PC-3 (cell line): Measurements from ENCODE around the gene SOX30. TPM values are rescaled to one million over a fixed set of nuclear protein-coding genes. Genes with fewer than 3 reads are reported as not detected.

Source experiments
- ATAC-seq: fragments of 200-7000 bp; cut with Tn5 transposase; 2 replicates; pipeline ENCODE4 v1.9.1; 2020; ENCODE audit warnings: mild to moderate bottlenecking, moderate library complexity
- BruUV-seq: library from RNA; stranded (reverse); fragments of 400-500 nt; replicated peaks from 2 replicates; lab custom pipeline; 2021; lab: Mats Ljungman, UMichigan
- CTCF ChIA-PET: fragments of 300-600 bp; sonication (Branson Sonifier 250); formaldehyde crosslinking; loops from one replicate; lab custom pipeline; 2022; ENCODE audit warnings: antibody characterized with exemption; lab: Charles Lee
- POLR2A ChIA-PET: fragments of 300-600 bp; sonication (Branson Sonifier 250); formaldehyde crosslinking; loops from one replicate; lab custom pipeline; 2022; ENCODE audit warnings: antibody characterized with exemption; ENCODE audit not compliant: unreplicated experiment; lab: Charles Lee
- DNase-seq: peaks from one replicate; pipeline ENCODE4 v3.0.0-alpha.2; 2015
- H2AFZ ChIP-seq: fragments of 300-600 bp; sonication (generic); 2 replicates; pipeline ENCODE4 v1.6.0; 2016; ENCODE audit warnings: antibody characterized with exemption, low read length
- H3F3A ChIP-seq: fragments of 300-600 bp; sonication (generic); one replicate; pipeline ENCODE4 v1.6.0; 2017; ENCODE audit warnings: antibody characterized with exemption, low read length, control low read depth, mild to moderate bottlenecking; ENCODE audit not compliant: unreplicated experiment
- H3K27ac ChIP-seq: fragments of 300-600 bp; sonication (generic); 2 replicates; pipeline ENCODE4 v1.5.1; 2016; ENCODE audit warnings: mild to moderate bottlenecking, low read length
- H3K27me3 ChIP-seq: fragments of 300-600 bp; sonication (generic); 2 replicates; pipeline ENCODE4 v1.6.1; 2016; ENCODE audit warnings: low read length, mixed read lengths
- H3K36me3 ChIP-seq: fragments of 300-600 bp; sonication (generic); 2 replicates; pipeline ENCODE4 v1.6.1; 2016; ENCODE audit warnings: low read depth, mixed run types, low read length, mixed read lengths
- H3K4me1 ChIP-seq: fragments of 300-600 bp; sonication (generic); 2 replicates; pipeline ENCODE4 v1.5.1; 2016; ENCODE audit warnings: low read length; ENCODE audit not compliant: insufficient read depth
- H3K4me2 ChIP-seq: fragments of 300-600 bp; sonication (generic); 2 replicates; pipeline ENCODE4 v1.6.0; 2016; ENCODE audit warnings: low read length
- H3K4me3 ChIP-seq: fragments of 300-600 bp; sonication (generic); 2 replicates; pipeline ENCODE4 v1.5.1; 2016; ENCODE audit warnings: mild to moderate bottlenecking, low read length, mixed read lengths
- H3K79me2 ChIP-seq: fragments of 300-600 bp; sonication (generic); 2 replicates; pipeline ENCODE4 v1.6.1; 2017; ENCODE audit warnings: low read length, mixed read lengths
- H3K9ac ChIP-seq: fragments of 300-600 bp; sonication (generic); 2 replicates; pipeline ENCODE4 v1.6.0; 2016; ENCODE audit warnings: mild to moderate bottlenecking, low read length
- H3K9me2 ChIP-seq: fragments of 300-600 bp; sonication (generic); replicated peaks from 2 replicates; pipeline ENCODE4 v1.6.1; 2016; ENCODE audit warnings: mixed run types, low read length, mixed read lengths
- H3K9me3 ChIP-seq: fragments of 300-600 bp; sonication (generic); 2 replicates; pipeline ENCODE4 v1.6.1; 2016; ENCODE audit warnings: low read length, mixed read lengths
- H4K20me1 ChIP-seq: fragments of 300-600 bp; sonication (generic); 2 replicates; pipeline ENCODE4 v1.6.1; 2016; ENCODE audit warnings: low read length, mixed read lengths
- EZH2 ChIP-seq: fragments of 300-600 bp; sonication (generic); IDR thresholded peaks from one replicate; pipeline ENCODE4 v1.6.1; 2017; ENCODE audit warnings: antibody characterized with exemption, mild to moderate bottlenecking, low read length; ENCODE audit not compliant: unreplicated experiment
- EZH2phosphoT487 ChIP-seq: fragments of 300-600 bp; sonication (generic); IDR thresholded peaks from 2 replicates; pipeline ENCODE4 v1.6.1; 2018; ENCODE audit warnings: mild to moderate bottlenecking, antibody characterized with exemption, low read length, borderline replicate concordance
- intact Hi-C: fragments of 100-400 bp; cut with micrococcal nuclease; formaldehyde crosslinking; loops from 2 replicates; pipeline ENCODE4 v1.9.0; 2023
- total RNA-seq: library from RNA; depleted of rRNA; stranded (reverse); fragments of >200 nt; gene quantifications from 2 replicates; pipeline ENCODE4 v1.2.3, GENCODE V29; 2014
- TF ChIP-seq, protein P1 (sequence below): fragments of 300-600 bp; sonication (generic); conservative IDR thresholded peaks from 2 replicates; pipeline ENCODE4 v1.5.1; 2017; ENCODE audit warnings: antibody characterized with exemption, low read depth, mild to moderate bottlenecking, low read length

The SOX30 gene
- total RNA-seq, 1 experiment from 2014 or later: 0.51 TPM

- H4K20me1 ChIP-seq: no peaks in the 10 kb centered on the region
- DNase-seq (no peak), ATAC-seq (no peak)
- no peaks in the 10 kb centered on the region for H3F3A ChIP-seq
- H3K4me2 ChIP-seq: no peak overlapping the region
- peaks cover 22% of the 10 kb centered on the region for H3K4me1 ChIP-seq
- H3K9me2 ChIP-seq: no peaks in the 10 kb centered on the region
- POLR2A ChIA-PET: no interaction called here
- no peak overlapping the region for H3K9ac ChIP-seq
- H3K79me2 ChIP-seq: peaks cover 8% of the 10 kb centered on the region; the same call in 1 of the 2 replicates
- BruUV-seq: no TSS peak
- no peak overlapping the region for H3K4me3 ChIP-seq
- no peaks in the 10 kb centered on the region for H3K27me3 ChIP-seq
- no peak overlapping the region for H2AFZ ChIP-seq
- CTCF ChIA-PET: no interaction called here
- TF ChIP-seq, protein P1, sequence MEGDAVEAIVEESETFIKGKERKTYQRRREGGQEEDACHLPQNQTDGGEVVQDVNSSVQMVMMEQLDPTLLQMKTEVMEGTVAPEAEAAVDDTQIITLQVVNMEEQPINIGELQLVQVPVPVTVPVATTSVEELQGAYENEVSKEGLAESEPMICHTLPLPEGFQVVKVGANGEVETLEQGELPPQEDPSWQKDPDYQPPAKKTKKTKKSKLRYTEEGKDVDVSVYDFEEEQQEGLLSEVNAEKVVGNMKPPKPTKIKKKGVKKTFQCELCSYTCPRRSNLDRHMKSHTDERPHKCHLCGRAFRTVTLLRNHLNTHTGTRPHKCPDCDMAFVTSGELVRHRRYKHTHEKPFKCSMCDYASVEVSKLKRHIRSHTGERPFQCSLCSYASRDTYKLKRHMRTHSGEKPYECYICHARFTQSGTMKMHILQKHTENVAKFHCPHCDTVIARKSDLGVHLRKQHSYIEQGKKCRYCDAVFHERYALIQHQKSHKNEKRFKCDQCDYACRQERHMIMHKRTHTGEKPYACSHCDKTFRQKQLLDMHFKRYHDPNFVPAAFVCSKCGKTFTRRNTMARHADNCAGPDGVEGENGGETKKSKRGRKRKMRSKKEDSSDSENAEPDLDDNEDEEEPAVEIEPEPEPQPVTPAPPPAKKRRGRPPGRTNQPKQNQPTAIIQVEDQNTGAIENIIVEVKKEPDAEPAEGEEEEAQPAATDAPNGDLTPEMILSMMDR: no peak
- no peak for TF ChIP-seq EZH2phosphoT487
- no peak for TF ChIP-seq EZH2
- no peaks in the 10 kb centered on the region for H3K9me3 ChIP-seq
- no peaks in the 10 kb centered on the region for H3K36me3 ChIP-seq
- intact Hi-C loops: no loop called here
- no peak overlapping the region for H3K27ac ChIP-seq
These were observed 20.7 kb upstream of the SOX30 start for GRCh38 chr5:157672976-157673375.

GRCh38 chr5:157671592-157672330, 19.5 kb upstream of the SOX30 start:
- H3K4me2 ChIP-seq: peak overlapping the region; percentile 83
- ChIA-PET POLR2A (no interaction called here), CTCF (no interaction called here)
- no peak overlapping the region for H2AFZ ChIP-seq
- no peaks in the 10 kb centered on the region for H3K9me3 ChIP-seq
- no peaks in the 10 kb centered on the region for H3K9me2 ChIP-seq
- peaks cover 22% of the 10 kb centered on the region for H3K4me1 ChIP-seq
- no peak for TF ChIP-seq EZH2phosphoT487
- peak overlapping the region; percentile 64 for H3K4me3 ChIP-seq
- H3K79me2 ChIP-seq: peaks cover 8% of the 10 kb centered on the region; the same call in 1 of the 2 replicates
- intact Hi-C loops: loop anchor here (2.0 kb wide), 2 partner anchors 39 to 97 kb away; partner anchors contain the start of gene ADAM19
- peak overlapping the region; percentile 91 for H3K27ac ChIP-seq
- no peaks in the 10 kb centered on the region for H3K27me3 ChIP-seq
- no peak for DNase-seq
- H4K20me1 ChIP-seq: no peaks in the 10 kb centered on the region
- no peak for ATAC-seq
- BruUV-seq: no TSS peak
- no peaks in the 10 kb centered on the region for H3F3A ChIP-seq
- peak overlapping the region; percentile 89 for H3K9ac ChIP-seq
- H3K36me3 ChIP-seq: no peaks in the 10 kb centered on the region

DNA sequence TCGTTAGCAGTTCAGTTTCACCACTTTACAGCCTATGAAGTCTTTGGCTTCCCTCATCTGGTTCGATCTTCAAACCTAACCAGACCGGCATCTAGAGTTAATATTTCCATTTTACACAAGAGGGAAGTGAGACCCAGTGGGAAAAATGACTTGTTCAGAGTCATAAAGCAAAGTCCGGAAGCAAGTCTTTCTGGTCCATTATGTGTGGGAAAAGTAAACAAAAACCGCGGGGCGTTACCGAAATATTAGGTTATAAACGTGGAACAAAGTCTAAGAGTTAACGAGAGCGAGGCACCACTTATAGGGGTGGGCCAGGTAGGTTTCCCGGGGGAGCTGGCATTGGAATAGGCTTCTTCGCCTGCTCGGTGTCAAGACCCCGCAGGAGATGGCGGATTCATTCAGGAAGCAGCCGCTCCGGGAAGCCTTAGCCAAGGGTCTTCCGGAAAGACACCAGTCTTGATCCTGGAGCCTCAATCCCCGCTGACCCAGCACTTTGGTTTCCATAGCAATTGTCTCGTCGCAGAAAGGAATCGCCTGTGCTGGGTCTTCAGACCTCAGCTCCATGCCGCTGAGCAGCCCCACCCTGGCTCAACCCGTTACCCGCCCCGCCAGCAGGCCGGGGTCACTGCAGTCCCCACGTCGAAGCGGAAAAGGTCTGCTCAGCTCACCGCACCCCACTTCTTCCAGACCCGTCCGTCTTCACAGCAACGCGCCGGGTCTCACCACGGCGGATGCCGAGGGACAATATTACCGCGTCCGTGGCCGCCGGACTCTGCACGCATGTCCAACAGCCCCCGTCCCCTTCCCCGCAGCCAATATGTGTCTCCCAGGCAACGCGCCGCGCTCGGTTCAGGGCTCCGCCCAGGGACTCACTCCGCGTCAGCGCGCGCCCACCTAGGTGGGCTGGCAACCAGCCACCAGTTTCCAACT, 18.7 kb upstream of the SOX30 start, which contains the start of gene C5orf52:
TSS of gene C5orf52 (plus strand) at position 872 of the 930 bp plus-strand sequence. CDS start 82 bp downstream, outside the sequence.
- ChIA-PET CTCF (interaction anchor here (0.7 to 1.1 kb wide), 3 partner anchors 67 to 199 kb away, joined by 3 read pairs; no protein-coding TSS in a partner anchor), POLR2A (interaction anchor here (0.7 kb wide), 1 partner anchor 61 kb away, joined by 3 read pairs; no protein-coding TSS in a partner anchor)
- no peaks in the 10 kb centered on the region for H3K27me3 ChIP-seq
- no peaks in the 10 kb centered on the region for H3K9me3 ChIP-seq
- DNase-seq: peak; percentile 96
- TF ChIP-seq EZH2phosphoT487 (no peak), EZH2 (no peak)
- TF ChIP-seq, protein P1: no peak
- peak within 1 kb of the TSS; percentile 83 for H3K4me2 ChIP-seq
- H2AFZ ChIP-seq: peak within 1 kb of the TSS; percentile 44
- H3F3A ChIP-seq: no peaks in the 10 kb centered on the region
- H3K9ac ChIP-seq: peak within 1 kb of the TSS; percentile 89
- H3K79me2 ChIP-seq: peaks cover 8% of the 10 kb centered on the region; the same call in 1 of the 2 replicates
- H3K4me3 ChIP-seq: peak within 1 kb of the TSS; percentile 64
- H4K20me1 ChIP-seq: no peaks in the 10 kb centered on the region
- no peaks in the 10 kb centered on the region for H3K9me2 ChIP-seq
- intact Hi-C loops: loop anchor here (1.0 to 2.0 kb wide), 4 partner anchors 40 to 96 kb away; partner anchors contain the start of genes ADAM19 and LSM11
- peak; percentile 58 for ATAC-seq
- TSS peak; percentile 83 for BruUV-seq
- H3K27ac ChIP-seq: peak within 1 kb of the TSS; percentile 91
- no peaks in the 10 kb centered on the region for H3K36me3 ChIP-seq
- peaks cover 29% of the 10 kb centered on the region for H3K4me1 ChIP-seq
